A172 (cell line): Measurements from ENCODE around the gene SYVN1. TPM values are rescaled to one million over a fixed set of nuclear protein-coding genes. Genes with fewer than 3 reads are reported as not detected.
"Not testable (repeated sequence)": the region's sequence is repeated elsewhere in the genome, so short reads cannot be mapped to it uniquely, and the experiment has no call there.

Experiments used
- DNase-seq: peaks from one replicate; pipeline ENCODE4 v3.0.0-alpha.2; 2015; ENCODE audit warnings: low spot score
- total RNA-seq: library from RNA; depleted of rRNA; stranded (reverse); fragments of >200 nt; shearing (Covaris generic); gene quantifications from 2 replicates; pipeline ENCODE4 v1.2.3, GENCODE V29; 2014; rRNA removed

Gene SYVN1
- 17.0 and 30.6 TPM in 2 replicates for total RNA-seq

DNA sequence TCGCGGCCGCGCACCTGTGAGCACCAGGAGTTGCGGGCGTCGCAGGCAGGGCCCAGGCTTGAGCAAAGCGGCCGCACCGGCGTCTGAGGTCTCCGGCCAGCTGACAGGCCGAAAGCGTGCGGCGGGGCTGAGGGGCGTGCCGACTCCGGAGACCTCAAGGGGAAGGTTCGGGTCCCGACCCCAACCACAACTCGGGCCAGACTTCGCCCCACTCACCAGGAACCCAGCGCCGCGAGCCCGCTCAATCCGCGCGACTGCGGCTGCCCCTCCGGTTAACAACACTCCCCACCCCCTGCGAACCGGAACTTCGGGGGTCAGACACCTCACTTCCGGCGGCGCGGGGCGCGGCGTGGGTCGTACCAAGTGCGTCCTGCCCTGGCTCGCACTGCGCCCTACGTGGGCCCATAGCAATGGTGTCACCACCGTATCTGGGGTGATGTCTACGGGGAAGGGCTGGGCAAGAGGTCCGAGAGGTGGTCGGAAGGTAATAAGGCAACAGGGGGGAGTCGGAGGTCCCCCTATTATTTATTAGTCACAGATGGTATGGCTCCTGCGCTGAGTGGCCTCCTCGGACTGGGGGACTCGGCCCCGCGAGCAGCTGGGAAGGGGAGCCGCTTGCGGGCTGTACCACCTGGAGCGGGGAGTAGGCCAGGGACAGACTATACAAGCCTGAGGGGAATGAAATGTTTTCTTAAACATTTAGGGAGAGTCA is at the start of gene SYVN1:
Gene SYVN1 (minus strand): TSS at position 280 of the 712 bp plus-strand sequence. CDS start 918 bp downstream, outside the sequence.
- peak; percentile 74 for DNase-seq

- no peak for DNase-seq
These were observed 49.0 kb upstream of the SYVN1 start for GRCh38 chr11:65183201-65183891.

DNA sequence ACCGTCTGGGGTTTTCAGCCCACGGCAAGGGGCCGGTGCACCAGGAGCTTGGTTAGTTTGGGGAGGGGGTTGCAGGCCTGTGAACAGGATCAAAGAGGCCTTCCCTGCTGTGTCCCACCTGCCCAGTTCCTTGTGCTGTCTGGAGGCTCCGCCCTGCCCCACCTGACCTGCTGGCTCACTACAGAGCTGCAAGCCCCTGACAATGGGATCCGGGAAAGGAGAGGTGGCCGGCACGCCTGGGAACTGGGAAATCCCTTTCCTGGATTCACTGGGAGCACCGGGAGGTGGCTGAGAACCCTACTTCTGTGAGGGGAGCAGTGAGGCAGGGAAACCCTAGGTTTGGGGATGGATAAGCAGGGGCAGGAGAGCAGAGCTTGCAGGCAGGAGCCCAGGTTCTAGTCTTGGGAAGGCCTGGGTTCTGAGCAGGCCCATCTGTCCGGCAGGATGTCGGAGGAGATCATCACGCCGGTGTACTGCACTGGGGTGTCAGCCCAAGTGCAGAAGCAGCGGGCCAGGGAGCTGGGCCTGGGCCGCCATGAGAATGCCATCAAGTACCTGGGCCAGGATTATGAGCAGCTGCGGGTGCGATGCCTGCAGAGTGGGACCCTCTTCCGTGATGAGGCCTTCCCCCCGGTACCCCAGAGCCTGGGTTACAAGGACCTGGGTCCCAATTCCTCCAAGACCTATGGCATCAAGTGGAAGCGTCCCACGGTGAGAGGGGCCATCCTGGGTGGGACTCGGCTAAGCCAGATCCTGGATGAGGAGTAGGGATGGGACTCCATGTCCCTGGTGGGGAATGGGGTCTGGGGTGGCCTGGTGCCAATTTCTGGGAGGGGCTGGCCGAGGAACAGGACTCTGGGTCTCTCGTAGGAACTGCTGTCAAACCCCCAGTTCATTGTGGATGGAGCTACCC is 48.2 kb upstream of the SYVN1 start:
- DNase-seq = peak; percentile 38

DNA sequence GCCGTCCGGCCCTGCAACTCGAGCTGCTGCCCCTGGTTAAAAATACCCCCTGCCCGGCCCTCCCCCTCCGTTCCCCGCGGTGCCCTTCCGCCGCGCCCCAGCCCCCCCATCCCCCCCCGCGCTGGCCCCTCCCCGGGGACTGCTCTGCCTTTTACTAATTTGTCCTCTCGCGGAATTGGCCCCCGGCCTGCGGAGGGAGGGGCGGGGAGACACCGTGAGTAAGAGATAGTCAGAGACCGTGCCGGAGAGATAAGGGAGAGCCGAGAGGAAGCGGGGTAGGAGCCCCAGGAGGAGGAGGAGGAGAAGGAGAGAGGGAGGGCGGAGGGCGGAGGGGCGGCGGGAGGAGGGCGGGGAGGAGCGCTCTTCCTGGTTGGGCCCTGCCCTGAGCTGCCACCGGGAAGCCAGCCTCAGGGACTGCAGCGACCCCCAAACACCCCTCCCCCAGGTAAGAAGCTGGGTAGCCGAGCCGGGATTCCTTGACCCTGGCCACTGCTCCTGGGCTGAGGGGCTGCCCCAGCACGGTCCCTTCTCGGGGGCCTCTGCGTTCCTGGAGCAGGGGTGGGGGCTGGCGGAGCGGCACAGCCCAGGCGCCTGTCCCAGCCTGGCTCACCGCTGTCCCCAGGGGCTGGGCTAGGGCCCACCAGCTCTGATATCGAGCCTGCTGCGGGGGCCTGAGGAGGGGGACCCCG is 47.4 kb upstream of the SYVN1 start, which contains the start of gene CAPN1:
Gene CAPN1 (plus strand): TSS at position 360 of the 689 bp plus-strand sequence. CDS start 774 bp downstream, outside the sequence.
- peak; percentile 90 for DNase-seq

DNA sequence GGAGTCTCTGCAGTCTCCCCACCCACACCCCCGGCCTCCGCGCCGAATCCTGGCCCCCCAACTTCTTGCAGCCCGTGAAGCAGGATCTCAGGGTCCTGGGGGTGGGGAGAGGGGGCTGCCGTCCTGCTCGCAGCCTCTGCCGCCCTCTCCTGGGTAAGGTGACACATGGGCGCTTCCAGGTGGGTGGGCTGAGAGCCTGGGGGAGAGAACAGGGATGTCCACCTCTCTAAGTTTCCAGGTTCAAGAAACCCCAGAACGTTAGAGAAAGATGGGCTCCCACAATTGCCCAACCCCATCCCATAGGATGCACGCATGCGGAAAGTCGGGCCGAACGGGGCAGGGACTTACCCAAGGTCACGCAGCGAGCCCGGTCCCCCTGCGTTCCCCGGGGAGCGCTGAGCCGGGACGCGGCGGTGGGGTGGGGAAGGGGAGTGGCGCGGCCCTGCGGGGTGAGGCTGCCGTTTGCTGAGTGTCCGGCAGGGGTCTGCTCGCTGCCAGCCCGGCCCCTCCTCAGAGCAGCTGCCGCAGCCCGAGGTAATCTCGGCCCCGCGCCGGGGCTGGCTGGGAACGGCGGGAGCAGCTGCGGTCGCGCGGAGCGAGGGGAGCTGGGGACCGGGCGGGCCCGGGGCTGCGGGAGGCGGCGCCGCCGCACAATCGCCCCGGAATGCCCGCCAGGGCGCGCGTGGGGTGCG is 46.7 kb upstream of the SYVN1 start:
- peak; percentile 43 for DNase-seq

DNA sequence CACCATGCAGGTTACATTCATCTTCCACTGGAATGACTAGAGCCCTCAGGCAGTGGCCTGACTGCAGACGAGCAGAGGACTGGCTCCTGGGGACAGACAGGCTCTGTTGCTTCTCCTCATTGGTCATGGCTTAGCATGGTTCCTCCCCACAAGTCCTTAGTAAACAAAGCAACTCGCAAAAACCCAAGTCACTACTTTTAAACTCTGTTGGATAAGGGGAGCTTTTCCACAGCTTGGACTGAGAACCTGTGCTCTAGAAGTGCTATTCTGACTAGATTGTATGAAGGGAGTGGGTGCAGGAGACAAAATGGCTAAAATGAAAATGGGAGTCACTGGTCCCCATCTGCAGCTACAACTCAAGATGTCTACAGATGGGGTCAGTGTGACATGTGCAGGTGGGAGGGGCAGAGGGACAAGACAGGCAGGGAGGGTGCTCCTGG is 40.3 kb upstream of the SYVN1 start:
- not testable (repeated sequence) for DNase-seq

- DNase-seq = no peak
These were observed 38.3 kb upstream of the SYVN1 start for GRCh38 chr11:65172600-65172999.

DNA sequence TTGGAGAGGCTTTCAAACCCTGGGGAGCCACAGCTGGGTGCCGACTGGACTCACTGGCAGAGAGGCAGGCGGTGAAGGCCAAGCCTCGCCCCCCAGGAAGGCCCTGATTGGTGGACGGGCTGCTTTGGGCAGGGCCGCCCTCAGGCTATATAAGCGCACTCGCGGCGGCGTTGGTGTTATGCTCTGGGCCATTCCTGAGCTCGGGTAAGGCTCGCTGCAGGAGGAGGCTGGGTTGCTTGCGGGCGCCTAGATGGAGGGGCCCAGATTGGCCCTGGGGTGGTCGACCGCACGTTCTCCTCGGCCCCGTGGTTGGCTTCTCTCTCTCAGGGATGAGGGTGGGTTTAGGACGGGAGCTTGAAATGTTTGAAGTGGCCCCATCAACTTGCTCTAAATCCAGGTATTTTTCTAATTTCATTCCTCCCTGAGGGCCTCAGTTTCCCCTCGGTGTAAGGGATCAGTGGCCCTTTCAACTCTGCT is 35.8 kb upstream of the SYVN1 start, which contains the start of gene SPDYC:
Gene SPDYC (plus strand): TSS at position 176 of the 477 bp plus-strand sequence. CDS start 1,125 bp downstream, outside the sequence.
- DNase-seq = no peak

GRCh38 chr11:65169164-65169641 is 34.9 kb upstream of the SYVN1 start:
- peak; percentile 35 for DNase-seq

DNA sequence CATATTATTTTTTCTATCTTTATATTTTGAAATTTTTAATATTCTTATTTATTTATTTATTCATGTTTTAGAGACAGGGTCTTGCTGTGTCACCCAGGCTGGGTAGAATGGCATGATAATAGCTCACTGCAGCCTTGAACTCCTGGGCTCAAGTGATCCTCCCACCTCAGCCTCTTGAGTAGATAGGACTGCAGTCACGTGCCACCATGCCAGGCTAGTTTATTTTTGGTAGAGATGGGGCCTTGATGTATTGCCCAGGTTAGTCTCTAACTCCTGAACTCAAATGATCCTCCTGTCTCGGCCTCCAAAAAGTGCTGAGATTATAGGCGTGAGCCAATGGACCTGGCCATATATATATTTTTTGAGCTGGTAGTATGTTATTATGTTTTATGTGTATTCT is 33.3 kb upstream of the SYVN1 start:
- no peak for DNase-seq

- DNase-seq = no peak
These were observed 32.6 kb upstream of the SYVN1 start for GRCh38 chr11:65166893-65167292.

DNA sequence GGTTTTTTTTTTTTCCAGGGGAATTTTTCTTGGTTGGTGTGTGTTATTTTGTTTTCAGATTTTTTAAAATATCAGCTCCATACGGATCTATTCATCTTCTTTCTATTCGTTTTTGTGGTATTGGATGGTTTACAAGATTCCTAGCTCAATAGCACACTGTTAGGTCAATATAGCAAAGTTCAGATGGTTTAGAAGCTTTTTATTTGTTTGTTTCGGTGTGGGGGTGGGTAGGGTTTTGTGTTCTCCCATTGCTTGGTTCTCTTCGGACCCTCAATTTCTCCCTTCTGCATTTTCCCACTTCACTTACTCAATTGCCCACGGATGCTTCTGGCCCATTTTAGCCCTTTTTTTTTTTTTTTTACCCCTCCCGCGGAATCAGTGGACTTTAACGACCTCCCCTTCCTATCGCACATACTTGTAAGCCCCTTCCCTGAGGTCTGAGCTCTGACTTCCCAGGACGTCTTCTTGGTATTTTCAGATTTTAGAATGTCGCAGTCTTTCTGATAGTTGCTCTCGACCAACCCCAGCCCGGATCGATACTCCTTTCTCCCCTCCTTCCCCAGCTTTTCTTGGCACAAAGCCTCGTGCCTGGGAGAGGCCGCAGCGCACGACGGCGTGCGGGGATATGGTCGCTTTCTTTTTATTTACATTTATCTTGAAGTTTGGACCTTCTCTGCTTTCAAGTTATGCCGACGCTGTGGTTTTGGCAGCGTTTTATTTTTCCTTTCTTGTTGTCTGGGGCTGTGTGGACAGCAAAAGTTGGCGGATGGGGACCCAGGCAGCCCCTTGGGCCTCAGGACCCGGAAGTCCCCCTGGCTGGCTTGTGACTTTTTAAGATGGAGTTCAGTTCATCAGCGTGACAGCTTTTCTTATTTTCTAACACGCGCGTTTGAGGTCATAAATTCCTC is 31.3 kb upstream of the SYVN1 start:
- DNase-seq = no peak

GRCh38 chr11:65163684-65164083 is 29.4 kb upstream of the SYVN1 start:
- DNase-seq = no peak

- no peak for DNase-seq
These were observed 26.3 kb upstream of the SYVN1 start for GRCh38 chr11:65160643-65161042.

DNA sequence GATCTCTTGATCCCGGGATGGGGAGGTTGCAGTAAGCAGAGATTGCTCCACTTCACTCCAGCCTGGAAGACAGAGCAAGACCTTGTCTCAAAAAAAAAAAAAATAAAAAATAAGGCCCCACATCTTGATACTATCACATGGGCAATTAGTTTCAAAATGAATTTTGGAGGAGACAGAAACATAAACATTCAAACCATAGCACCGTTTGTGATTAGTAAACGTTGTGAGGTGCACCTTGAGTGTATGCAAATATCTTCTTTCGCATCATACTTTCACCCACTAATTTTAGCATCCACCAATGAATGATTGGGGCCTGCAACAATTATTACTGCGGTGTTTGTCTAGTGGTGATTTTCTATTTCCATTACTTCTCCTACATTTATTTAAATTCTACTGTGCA is 24.7 kb upstream of the SYVN1 start:
- no peak for DNase-seq

GRCh38 chr11:65157336-65157735 is 23.0 kb upstream of the SYVN1 start:
- no peak for DNase-seq

GRCh38 chr11:65156926-65157325 is 22.6 kb upstream of the SYVN1 start:
- no peak for DNase-seq

DNA sequence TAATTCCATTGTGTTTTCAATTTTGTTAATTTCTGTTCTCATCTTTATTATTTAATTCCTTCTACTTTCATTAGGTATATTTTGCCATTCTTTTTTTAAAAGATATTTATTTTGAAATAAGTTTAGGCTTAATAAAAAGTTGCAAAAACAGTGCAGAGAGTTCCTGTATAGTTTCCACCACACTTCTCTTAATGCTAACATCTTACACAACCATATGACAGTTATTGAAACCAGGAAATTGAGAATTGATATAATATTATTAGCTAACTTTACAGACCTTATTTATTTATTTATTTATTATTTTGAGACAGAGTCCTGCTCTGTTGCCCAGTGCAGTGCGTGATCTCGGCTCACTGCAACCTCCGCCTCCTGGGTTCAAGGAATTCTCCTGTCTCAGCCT is 21.9 kb upstream of the SYVN1 start:
- DNase-seq = no peak

- no peak for DNase-seq
These were observed 17.8 kb upstream of the SYVN1 start for GRCh38 chr11:65152122-65152521.
